Sigmoid colon (tissue), 3 donors: ENCODE data around the gene ROR1.

Experiments used
- CTCF ChIP-seq, 4 experiments: fragments of 450-650 bp in 3 of 4; fragments of 200-600 bp in 1 of 4; IDR thresholded peaks; one replicate each; pipeline ENCODE4 v1.5.1; 2016 to 2019; ENCODE audit warnings: antibody characterized with exemption in 4 of 4, mild to moderate bottlenecking in 3 of 4, moderate library complexity in 2 of 4
- POLR2A ChIP-seq, 2 donors: fragments of 450-650 bp; IDR thresholded peaks; one replicate each; pipeline ENCODE4 v1.6.1; 2016; ENCODE audit warnings: antibody characterized with exemption in 2 of 2, mild to moderate bottlenecking in 2 of 2, moderate library complexity in 2 of 2

GRCh38 chr1:64062941-64063581 is 289.2 kb downstream of the ROR1 start:
- TF ChIP-seq CTCF (IDR thresholded peaks at IDR 0.05), result no peak
- TF ChIP-seq POLR2A (IDR thresholded peaks at IDR 0.05), result no peak
